NB4 (cell line): ENCODE data around the gene GNAO1.

ENCODE experiments used
- MYC ChIP-seq: IDR thresholded peaks from 2 replicates; pipeline ENCODE4 v1.6.1; 2011; ENCODE audit warnings: low read depth, low read length
- POLR2A ChIP-seq: IDR thresholded peaks from 2 replicates; pipeline ENCODE4 v1.6.1; 2011; ENCODE audit warnings: mild to moderate bottlenecking; ENCODE audit not compliant: insufficient read length; ENCODE audit errors: extremely low read depth
- TF ChIP-seq, protein P1 (sequence below): IDR thresholded peaks from one replicate; pipeline ENCODE4 v1.5.1; 2012; ENCODE audit warnings: low read depth, low read length

DNA sequence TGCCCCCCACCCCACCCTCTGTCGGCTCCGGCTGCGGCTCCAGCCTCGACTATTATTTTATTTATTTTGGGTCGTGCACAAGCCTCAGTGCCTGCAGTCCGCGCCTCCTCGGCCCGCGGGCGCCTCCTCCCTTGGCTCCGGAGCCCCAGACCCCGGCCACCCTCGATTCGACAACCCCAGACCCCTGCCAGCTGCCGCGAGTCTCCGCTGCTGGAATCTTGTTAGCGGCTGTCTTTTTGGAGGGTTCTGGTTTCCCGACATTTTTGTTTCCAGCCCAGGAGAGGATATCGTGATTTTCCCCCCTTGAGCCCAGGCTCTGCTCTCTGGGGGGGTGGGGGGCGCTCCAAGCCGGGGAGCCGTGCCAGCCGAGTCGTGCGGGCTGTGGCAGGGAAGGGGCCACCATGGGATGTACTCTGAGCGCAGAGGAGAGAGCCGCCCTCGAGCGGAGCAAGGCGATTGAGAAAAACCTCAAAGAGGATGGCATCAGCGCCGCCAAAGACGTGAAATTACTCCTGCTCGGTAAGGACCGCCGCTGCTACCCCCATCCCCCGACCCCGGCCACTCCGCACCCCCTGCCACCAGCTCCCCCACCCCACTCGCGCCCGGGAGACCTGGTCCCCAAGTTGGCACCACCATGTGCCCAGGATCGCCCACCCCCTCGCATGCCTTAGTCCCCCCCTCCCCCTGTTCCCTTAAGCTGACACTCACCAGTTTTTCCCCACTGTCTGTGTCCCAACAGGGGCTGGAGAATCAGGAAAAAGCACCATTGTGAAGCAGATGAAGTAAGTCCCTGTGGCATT, 746 bp downstream of the GNAO1 start:
- TF ChIP-seq POLR2A = no peak
- TF ChIP-seq, protein P1, sequence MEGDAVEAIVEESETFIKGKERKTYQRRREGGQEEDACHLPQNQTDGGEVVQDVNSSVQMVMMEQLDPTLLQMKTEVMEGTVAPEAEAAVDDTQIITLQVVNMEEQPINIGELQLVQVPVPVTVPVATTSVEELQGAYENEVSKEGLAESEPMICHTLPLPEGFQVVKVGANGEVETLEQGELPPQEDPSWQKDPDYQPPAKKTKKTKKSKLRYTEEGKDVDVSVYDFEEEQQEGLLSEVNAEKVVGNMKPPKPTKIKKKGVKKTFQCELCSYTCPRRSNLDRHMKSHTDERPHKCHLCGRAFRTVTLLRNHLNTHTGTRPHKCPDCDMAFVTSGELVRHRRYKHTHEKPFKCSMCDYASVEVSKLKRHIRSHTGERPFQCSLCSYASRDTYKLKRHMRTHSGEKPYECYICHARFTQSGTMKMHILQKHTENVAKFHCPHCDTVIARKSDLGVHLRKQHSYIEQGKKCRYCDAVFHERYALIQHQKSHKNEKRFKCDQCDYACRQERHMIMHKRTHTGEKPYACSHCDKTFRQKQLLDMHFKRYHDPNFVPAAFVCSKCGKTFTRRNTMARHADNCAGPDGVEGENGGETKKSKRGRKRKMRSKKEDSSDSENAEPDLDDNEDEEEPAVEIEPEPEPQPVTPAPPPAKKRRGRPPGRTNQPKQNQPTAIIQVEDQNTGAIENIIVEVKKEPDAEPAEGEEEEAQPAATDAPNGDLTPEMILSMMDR = no peak
- TF ChIP-seq MYC = no peak
